Breast epithelium (tissue), 4 donors: ENCODE data around the gene CDC16. TPM values are rescaled to one million over a fixed set of nuclear protein-coding genes. Genes with fewer than 3 reads are reported as not detected.
"Not testable (repeated sequence)": the region's sequence is repeated elsewhere in the genome, so short reads cannot be mapped to it uniquely, and the experiment has no call there.

Experiments used
- DNase-seq, 2 donors: peaks; one replicate each; pipeline ENCODE4 v3.0.0-alpha.2; 2019; ENCODE audit warnings: low spot score in 2 of 2
- H3K27ac ChIP-seq, 2 donors: fragments of 200-600 bp; sonication (generic) in 1 of 2; one replicate each; pipeline ENCODE4 v1.5.1; 2016 to 2019; ENCODE audit warnings: mild to moderate bottlenecking in 1 of 2
- H3K27me3 ChIP-seq, 2 donors: fragments of 200-600 bp; sonication (generic) in 1 of 2; one replicate each; pipeline versions ENCODE4 v1.5.1 to v1.6.0; 2017 to 2019; ENCODE audit warnings: control low read depth in 1 of 2, mild to moderate bottlenecking in 1 of 2
- H3K36me3 ChIP-seq: fragments of 200-600 bp; one replicate; pipeline ENCODE4 v1.5.1; 2019
- H3K4me1 ChIP-seq, 2 donors: fragments of 200-600 bp; sonication (generic); one replicate each; pipeline ENCODE4 v1.5.1; 2016 to 2019; ENCODE audit warnings: control low read depth in 1 of 2
- H3K4me3 ChIP-seq, 3 donors: fragments of 200-600 bp; sonication (generic); 1 replicate in 2 of 3; 2 replicates in 1 of 3; pipeline ENCODE4 v1.5.1; 2016 to 2019; ENCODE audit warnings: mild to moderate bottlenecking in 3 of 3, moderate library complexity in 2 of 3
- H3K9me3 ChIP-seq, 2 donors: fragments of 200-600 bp; sonication (generic) in 1 of 2; one replicate each; pipeline ENCODE4 v1.5.1; 2016 to 2019; ENCODE audit warnings: control low read depth in 1 of 2
- CTCF ChIP-seq, 3 donors: fragments of 450-650 bp; IDR thresholded peaks; one replicate each; pipeline ENCODE4 v1.5.1; 2016 to 2017; ENCODE audit warnings: antibody characterized with exemption in 3 of 3, mild to moderate bottlenecking in 3 of 3, moderate library complexity in 3 of 3
- POLR2A ChIP-seq: fragments of 450-650 bp; IDR thresholded peaks from one replicate; pipeline ENCODE4 v1.6.1; 2016; ENCODE audit warnings: antibody characterized with exemption, mild to moderate bottlenecking, moderate library complexity
- POLR2AphosphoS5 ChIP-seq, 3 donors: sonication (generic); formaldehyde crosslinking; IDR thresholded peaks; one replicate each; pipeline ENCODE4 v1.6.1; 2017; ENCODE audit warnings: antibody characterized with exemption in 3 of 3
- intact Hi-C: fragments of 100-400 bp; cut with DNase I; formaldehyde crosslinking; loops from one replicate; pipeline ENCODE4 v1.15.1; 2023; ENCODE audit warnings: low total_unique reads
- total RNA-seq, 3 donors: library from RNA; depleted of rRNA; stranded (reverse); fragments of >200 nt; gene quantifications; one replicate each; pipeline ENCODE4 v1.1.0, GENCODE V29; 2016

Gene CDC16
- total RNA-seq, 3 donors from 2014 or later = 53.1 to 82.5 (median 77.7) TPM

DNA sequence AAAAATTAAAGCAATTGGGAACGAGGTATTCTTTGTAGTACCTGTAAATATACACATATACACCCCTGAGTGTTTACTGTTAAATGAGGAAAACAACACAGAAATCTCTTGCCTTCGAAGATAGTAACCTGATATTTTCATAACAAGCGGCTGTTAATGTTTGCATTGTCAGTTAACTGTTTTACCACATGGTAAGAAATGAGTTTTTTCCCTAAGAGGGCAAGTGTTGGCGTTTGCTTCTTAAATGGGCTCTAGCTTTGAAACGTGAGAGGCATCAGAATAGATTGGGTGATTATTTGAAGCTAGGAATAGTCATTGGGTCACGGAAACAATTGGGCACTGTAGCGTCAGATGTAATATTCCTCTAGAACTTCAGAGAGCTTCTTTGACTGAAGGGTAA lies 24.7 kb downstream of the CDC16 start:
- Histone ChIP-seq H3K27ac (no peak overlapping the region), H3K27me3 (no peaks in the 10 kb centered on the region), H3K4me3 (no peak overlapping the region), H3K9me3 (no peaks in the 10 kb centered on the region), H3K4me1 (no peaks in the 10 kb centered on the region), H3K36me3 (peaks cover 9% of the 10 kb centered on the region)
- no peak for DNase-seq
- intact Hi-C loops = no loop called here
- no peak for TF ChIP-seq POLR2A
- TF ChIP-seq CTCF (IDR thresholded peaks at IDR 0.05) = no peak
- TF ChIP-seq POLR2AphosphoS5 (IDR thresholded peaks at IDR 0.05) = no peak

GRCh38 chr13:114259974-114260373 lies 25.3 kb downstream of the CDC16 start:
- H3K27ac ChIP-seq = no peak overlapping the region
- H3K4me1 ChIP-seq = no peaks in the 10 kb centered on the region
- DNase-seq = peak in 1 of 2 donors; percentile 56
- intact Hi-C loops = no loop called here
- peaks cover 9% of the 10 kb centered on the region for H3K36me3 ChIP-seq
- no peaks in the 10 kb centered on the region for H3K27me3 ChIP-seq
- no peak for TF ChIP-seq CTCF (IDR thresholded peaks at IDR 0.05)
- TF ChIP-seq POLR2A = no peak
- no peak for TF ChIP-seq POLR2AphosphoS5 (IDR thresholded peaks at IDR 0.05)
- H3K9me3 ChIP-seq = no peaks in the 10 kb centered on the region
- H3K4me3 ChIP-seq = no peak overlapping the region

DNA sequence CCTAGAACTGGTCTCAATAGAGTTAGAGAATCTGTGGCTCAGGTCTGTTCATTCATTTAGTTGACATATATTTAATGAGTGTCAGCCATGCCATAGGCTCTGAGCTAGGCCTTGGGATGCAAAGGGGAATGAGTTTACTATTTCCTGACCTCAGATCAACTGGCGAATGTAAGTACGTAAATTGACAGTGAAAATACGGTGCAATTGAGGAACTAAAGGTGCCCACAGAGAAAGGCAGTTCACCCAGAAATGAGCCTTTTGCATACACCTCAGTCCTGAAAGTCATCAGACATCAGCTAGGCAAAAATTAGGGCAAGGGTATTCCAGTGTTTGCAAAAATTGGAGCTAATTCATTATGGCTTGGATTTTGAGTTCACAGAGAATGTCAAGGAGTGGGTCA lies 26.1 kb downstream of the CDC16 start:
- H3K4me1 ChIP-seq = no peaks in the 10 kb centered on the region
- DNase-seq = no peak
- H3K27me3 ChIP-seq = no peaks in the 10 kb centered on the region
- H3K27ac ChIP-seq = no peak overlapping the region
- no peak overlapping the region for H3K4me3 ChIP-seq
- H3K36me3 ChIP-seq = peaks cover 9% of the 10 kb centered on the region
- no peaks in the 10 kb centered on the region for H3K9me3 ChIP-seq
- TF ChIP-seq CTCF (IDR thresholded peaks at IDR 0.05) (no peak), POLR2A (no peak), POLR2AphosphoS5 (IDR thresholded peaks at IDR 0.05) (no peak)
- intact Hi-C loops = no loop called here

- Histone ChIP-seq H3K27me3 (no peaks in the 10 kb centered on the region), H3K27ac (no peak overlapping the region), H3K9me3 (no peaks in the 10 kb centered on the region), H3K4me1 (no peaks in the 10 kb centered on the region), H3K36me3 (peaks cover 9% of the 10 kb centered on the region), H3K4me3 (no peak overlapping the region)
- DNase-seq = no peak
- intact Hi-C loops = no loop called here
- TF ChIP-seq POLR2AphosphoS5 (IDR thresholded peaks at IDR 0.05) = no peak
- TF ChIP-seq POLR2A = no peak
- TF ChIP-seq CTCF (IDR thresholded peaks at IDR 0.05) = no peak
These were observed 26.8 kb downstream of the CDC16 start for GRCh38 chr13:114261328-114261965.

GRCh38 chr13:114263578-114263977 lies 28.9 kb downstream of the CDC16 start:
- TF ChIP-seq CTCF (IDR thresholded peaks at IDR 0.05) = no peak
- TF ChIP-seq POLR2AphosphoS5 (IDR thresholded peaks at IDR 0.05) = no peak
- no peak for TF ChIP-seq POLR2A
- Histone ChIP-seq H3K27me3 (no peaks in the 10 kb centered on the region), H3K4me3 (no peak overlapping the region), H3K9me3 (no peaks in the 10 kb centered on the region), H3K4me1 (no peaks in the 10 kb centered on the region), H3K36me3 (peaks cover 9% of the 10 kb centered on the region), H3K27ac (no peak overlapping the region)
- intact Hi-C loops = no loop called here
- no peak for DNase-seq

- H3K27ac ChIP-seq, H3K36me3 ChIP-seq, H3K4me3 ChIP-seq, H3K9me3 ChIP-seq, H3K4me1 ChIP-seq, intact Hi-C loops, H3K27me3 ChIP-seq, DNase-seq: not testable (repeated sequence)
These were observed 29.6 kb downstream of the CDC16 start for GRCh38 chr13:114264313-114264712.
